TTC549 (cell line): ENCODE results near the gene TGFBI.

Experiments used
- FAIRE-seq: peaks from 2 replicates; lab custom pipeline; 2012; peaks lifted over from hg19 to GRCh38; lab: Jason Lieb, UNC

The TGFBI gene

DNA sequence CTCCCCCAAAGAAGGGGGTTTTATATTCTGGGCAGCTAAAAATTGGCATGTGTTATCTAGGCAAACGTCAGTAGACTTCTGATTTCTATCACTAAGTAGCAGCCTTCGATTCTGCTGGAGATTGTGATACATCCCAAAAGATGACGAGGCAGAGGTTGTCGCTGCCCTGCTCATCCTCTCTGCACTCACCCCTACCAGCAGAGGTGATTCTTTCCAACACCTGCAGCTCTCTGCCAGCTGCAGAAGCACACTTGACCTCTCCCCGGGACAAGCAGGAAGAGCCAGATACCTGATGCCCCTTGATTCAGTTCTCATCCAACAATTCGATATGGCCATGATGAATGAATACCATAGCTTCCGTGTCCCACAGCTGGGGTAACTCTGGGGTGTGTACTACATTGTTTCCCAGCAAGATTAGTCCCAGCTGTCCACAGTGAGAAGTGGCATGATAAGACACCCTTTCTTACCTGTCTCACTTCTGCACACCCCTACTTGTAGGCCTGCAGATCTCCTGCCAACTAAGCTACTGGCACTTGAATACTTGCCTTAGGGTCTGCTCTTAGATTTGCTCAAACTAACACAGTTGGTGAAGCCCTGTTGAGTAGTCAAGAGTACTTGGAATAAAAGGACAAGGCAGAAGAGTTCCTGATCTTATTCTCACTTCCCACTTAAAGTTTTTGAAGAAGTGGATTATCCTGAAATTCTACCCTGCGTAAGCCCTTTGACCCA is 66.3 kb downstream of the TGFBI start:
- no peak for FAIRE-seq

- no peak for FAIRE-seq
Measured at GRCh38 chr5:136098176-136098575, 69.4 kb downstream of the TGFBI start.

DNA sequence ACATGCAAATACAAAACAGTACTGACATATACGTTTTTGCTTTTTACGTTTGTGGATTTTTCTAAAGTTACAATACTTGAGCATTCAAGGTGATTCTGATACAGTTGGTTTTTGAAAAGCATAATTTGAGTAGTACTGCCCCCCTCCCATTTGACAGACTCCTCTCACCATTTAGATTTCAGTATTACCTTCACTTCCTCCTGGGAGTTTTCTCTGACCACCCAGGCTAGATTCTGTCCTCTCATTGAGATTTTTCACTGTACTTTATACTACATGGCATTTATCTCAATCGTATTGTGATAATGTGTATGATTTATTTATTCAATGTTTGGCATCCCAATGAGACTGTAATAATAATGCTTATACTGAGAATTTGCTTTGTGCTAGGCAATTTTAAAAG is 71.1 kb downstream of the TGFBI start:
- no peak for FAIRE-seq

DNA sequence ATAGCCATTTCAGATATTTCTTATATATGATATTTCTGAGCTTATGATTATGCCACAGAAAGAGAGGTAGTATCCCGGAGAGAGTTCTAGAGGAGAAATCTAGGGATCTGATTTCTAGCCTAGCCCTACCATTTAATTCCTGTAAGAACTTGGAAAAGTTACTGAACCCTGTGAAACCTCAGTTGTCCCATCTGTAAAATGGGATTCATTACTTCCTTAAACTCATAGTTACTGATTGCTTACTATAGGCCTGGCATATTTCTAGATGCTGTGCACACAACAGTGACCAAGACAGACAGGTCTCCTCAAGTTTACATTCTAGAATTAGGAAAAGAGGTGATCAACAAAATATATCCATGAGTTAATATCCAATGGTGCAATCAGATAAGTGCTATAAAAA is 73.1 kb downstream of the TGFBI start:
- FAIRE-seq, result no peak

DNA sequence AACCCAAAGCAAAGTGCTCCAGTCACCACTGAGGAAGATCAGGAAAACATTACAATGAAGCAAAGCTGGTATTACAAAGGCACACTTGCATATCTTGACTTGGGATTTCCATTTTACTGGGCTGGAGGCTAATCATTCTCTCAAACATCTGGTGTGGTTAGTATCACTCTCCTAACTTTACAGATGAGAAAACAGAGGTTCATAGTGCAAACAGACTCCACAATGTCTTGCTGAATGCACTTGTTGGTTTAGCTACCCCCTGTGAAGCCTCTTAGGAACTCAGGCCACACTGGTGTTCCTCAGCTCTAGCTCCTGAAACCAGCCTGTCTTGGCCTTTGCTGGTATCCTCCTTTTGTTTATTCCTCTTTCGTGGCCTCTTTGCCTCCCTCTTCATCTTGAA is 74.3 kb downstream of the TGFBI start:
- FAIRE-seq, result peak; percentile 34

GRCh38 chr5:136104306-136104965 is 75.6 kb downstream of the TGFBI start:
- no peak for FAIRE-seq

GRCh38 chr5:136106351-136107031 is 77.7 kb downstream of the TGFBI start:
- FAIRE-seq, result no peak

DNA sequence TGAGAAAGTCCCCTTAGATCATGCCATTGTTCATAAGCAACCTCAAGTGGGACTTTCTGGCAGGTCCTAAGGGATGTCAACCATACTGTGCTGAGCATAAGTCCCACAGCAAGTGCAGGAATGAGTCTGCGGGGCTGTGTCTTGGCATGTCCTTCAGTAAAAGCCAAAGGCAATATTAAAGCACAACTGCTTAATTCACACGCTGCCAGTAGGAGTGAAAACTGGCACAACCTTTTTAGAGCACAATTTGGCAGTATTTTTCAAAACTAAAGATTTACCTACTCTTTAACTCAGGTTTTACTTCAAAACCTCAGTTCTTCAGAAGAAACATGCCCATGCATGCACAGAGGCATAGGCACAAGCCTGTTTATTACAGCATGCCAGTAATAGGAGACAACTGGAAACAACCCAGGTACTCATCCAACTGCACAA is 79.4 kb downstream of the TGFBI start:
- no peak for FAIRE-seq

DNA sequence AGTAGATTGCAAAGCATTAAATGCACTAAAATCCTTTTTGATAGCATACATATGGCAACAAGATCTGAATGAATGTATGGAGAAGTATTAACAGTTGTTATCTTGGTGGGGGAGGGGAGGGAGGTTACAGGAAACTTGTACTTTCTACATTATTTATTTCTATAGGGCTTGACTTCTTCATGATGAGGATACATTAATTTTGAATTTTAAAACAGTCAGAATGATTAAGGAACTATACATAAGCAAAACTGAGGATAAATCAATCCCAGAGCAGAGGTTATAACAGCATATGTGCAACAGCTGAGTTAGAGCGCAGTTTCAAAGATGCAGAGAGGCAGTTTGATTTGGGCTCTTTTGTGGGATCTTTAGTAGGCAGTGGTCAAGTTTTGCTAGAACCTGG is 80.0 kb downstream of the TGFBI start:
- FAIRE-seq, result no peak

DNA sequence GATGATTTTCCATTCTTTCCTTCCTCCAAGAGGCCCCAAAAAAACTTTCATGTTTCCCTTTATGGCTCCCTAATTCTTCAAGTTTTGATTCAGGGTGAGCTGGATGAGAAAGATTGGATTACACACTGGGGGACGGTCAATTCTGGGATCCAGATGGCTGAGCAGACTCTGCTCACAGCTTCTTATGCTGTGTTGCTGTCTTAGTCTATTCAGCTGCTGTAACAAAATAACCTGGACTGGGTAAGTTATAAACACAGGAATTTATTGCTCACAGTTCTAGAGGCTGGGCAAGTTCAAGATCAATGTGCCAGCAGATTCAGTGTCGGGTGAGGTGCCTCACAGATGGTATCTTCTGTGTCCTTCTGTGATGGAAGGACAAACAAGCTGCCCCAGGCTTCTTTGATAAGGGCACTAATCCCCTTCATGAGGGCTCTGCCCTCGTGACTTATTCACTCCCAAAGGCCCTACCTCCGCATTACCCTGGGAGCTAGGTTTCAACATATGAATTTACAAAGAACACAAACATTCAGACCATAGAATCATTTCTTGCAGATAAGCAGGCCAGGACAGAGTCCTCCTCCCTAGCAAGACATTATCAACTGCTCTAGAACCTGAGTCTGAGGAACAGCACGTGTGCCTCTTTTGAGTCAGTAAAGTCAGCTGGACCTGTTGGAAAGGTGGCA is 80.8 kb downstream of the TGFBI start:
- FAIRE-seq, result no peak
